HG03045 (cell line): ENCODE measurements around the gene TBC1D13.
"Not testable (repeated sequence)": the region's sequence is repeated elsewhere in the genome, so short reads cannot be mapped to it uniquely, and the experiment has no call there.

Experiments used
- ATAC-seq: cut with Tn5 transposase; IDR thresholded peaks from one replicate; pipeline ENCODE4 v1.9.1; 2021; ENCODE audit warnings: mild to moderate bottlenecking, moderate library complexity; ENCODE audit not compliant: unreplicated experiment

Gene TBC1D13

GRCh38 chr9:128781187-128782070 lies 5.6 kb upstream of the TBC1D13 start:
- ATAC-seq = no peak

GRCh38 chr9:128782669-128783068 lies 4.4 kb upstream of the TBC1D13 start:
- ATAC-seq = no peak

- no peak for ATAC-seq
These were observed 1.6 kb upstream of the TBC1D13 start for GRCh38 chr9:128785427-128785826.

GRCh38 chr9:128787659-128788058 lies 606 bp downstream of the TBC1D13 start:
- no peak for ATAC-seq

GRCh38 chr9:128788445-128788844 lies 1.4 kb downstream of the TBC1D13 start:
- no peak for ATAC-seq

GRCh38 chr9:128790536-128790935 lies 3.5 kb downstream of the TBC1D13 start:
- no peak for ATAC-seq

- no peak for ATAC-seq
These were observed 5.1 kb downstream of the TBC1D13 start for GRCh38 chr9:128792134-128792533.

GRCh38 chr9:128792978-128793686 lies 6.1 kb downstream of the TBC1D13 start:
- ATAC-seq = no peak

GRCh38 chr9:128794961-128795360 lies 7.9 kb downstream of the TBC1D13 start:
- not testable (repeated sequence) for ATAC-seq

GRCh38 chr9:128798896-128799295 lies 11.8 kb downstream of the TBC1D13 start:
- ATAC-seq = no peak

- ATAC-seq = no peak
These were observed 13.0 kb downstream of the TBC1D13 start for GRCh38 chr9:128800061-128800460.

- no peak for ATAC-seq
These were observed 15.4 kb downstream of the TBC1D13 start for GRCh38 chr9:128802482-128802881.

- ATAC-seq = no peak
These were observed 18.6 kb downstream of the TBC1D13 start for GRCh38 chr9:128805661-128806060.

GRCh38 chr9:128807827-128808226 lies 20.8 kb downstream of the TBC1D13 start:
- no peak for ATAC-seq

GRCh38 chr9:128808543-128808942 lies 21.5 kb downstream of the TBC1D13 start:
- ATAC-seq = no peak

- ATAC-seq = no peak
These were observed 22.1 kb downstream of the TBC1D13 start for GRCh38 chr9:128809036-128809599.

- no peak for ATAC-seq
These were observed 22.8 kb downstream of the TBC1D13 start for GRCh38 chr9:128809831-128810230.

GRCh38 chr9:128810873-128811272 lies 23.8 kb downstream of the TBC1D13 start:
- ATAC-seq = no peak

- peak; percentile 89 for ATAC-seq
These were observed 31.2 kb downstream of the TBC1D13 start, which contains the start of gene ENDOG for GRCh38 chr9:128818099-128818838. Gene ENDOG (plus strand): TSS chr9:128818500. CDS start chr9:128818685, 185 bp downstream.

- ATAC-seq = peak; percentile 27
These were observed 32.0 kb downstream of the TBC1D13 start for GRCh38 chr9:128818839-128819715.
